AG09309 (cell line): ENCODE data around the gene MTPN.

Experiments
- DNase-seq: peaks from one replicate; pipeline ENCODE4 v3.0.0-alpha.2; 2010; ENCODE audit warnings: low read depth
- H3K4me3 ChIP-seq: 2 replicates; pipeline ENCODE4 v1.5.1; 2011; ENCODE audit warnings: mild to moderate bottlenecking, low read depth, low read length, moderate library complexity; ENCODE audit not compliant: control insufficient read depth
- TF ChIP-seq, protein P1 (sequence below): IDR thresholded peaks from 2 replicates; pipeline ENCODE4 v1.5.1; 2011; ENCODE audit warnings: mild to moderate bottlenecking, low read depth, low read length, inconsistent platforms; ENCODE audit not compliant: insufficient read depth, control insufficient read depth; ENCODE audit errors: missing control alignments

MTPN gene

DNA sequence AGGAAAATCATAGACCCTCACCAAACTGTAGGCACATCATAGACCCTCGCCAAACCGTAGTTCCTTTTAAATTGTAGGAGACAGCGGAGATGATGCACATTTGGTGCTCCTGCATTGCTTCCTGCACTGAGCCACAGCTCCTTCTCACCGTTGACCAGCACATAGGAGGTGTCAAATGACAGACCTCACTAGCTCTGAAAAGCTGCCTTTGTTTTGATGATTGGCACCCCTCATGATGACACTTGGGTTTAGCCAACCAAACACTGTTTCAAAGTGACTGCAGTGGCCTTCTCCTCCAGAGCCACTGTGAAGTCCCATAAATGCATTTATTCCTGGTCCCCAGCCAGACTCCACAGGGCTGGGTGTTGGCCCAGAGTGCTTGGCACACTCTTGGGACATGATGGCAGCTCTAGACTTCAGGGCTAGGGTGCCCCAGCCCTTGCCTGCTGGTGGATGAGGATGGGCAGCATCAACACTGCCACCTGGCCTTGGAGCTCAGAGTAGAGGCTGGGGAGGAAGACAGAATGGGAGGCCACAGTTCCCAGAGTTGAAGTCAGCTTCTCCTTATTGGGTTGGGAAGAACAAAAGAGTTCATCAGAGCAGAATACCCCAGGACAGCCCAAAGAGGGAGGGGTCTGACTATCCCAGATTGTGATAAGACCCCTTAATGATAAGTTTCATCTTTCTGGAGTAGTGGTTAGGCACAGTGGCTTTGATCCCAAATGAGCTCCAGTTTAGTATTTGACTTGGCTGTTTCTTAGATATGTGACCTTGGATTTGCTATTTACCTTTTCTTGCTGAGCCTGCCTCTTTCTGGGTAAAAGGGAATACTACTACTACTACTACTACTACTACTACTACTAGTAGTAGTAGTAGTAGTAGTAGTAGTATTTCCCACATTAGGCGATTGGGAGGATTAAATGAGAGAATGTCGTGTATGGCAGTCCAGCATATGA, 75.3 kb downstream of the MTPN start:
- no peak for DNase-seq
- TF ChIP-seq, protein P1, sequence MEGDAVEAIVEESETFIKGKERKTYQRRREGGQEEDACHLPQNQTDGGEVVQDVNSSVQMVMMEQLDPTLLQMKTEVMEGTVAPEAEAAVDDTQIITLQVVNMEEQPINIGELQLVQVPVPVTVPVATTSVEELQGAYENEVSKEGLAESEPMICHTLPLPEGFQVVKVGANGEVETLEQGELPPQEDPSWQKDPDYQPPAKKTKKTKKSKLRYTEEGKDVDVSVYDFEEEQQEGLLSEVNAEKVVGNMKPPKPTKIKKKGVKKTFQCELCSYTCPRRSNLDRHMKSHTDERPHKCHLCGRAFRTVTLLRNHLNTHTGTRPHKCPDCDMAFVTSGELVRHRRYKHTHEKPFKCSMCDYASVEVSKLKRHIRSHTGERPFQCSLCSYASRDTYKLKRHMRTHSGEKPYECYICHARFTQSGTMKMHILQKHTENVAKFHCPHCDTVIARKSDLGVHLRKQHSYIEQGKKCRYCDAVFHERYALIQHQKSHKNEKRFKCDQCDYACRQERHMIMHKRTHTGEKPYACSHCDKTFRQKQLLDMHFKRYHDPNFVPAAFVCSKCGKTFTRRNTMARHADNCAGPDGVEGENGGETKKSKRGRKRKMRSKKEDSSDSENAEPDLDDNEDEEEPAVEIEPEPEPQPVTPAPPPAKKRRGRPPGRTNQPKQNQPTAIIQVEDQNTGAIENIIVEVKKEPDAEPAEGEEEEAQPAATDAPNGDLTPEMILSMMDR, result no peak
- H3K4me3 ChIP-seq, result no peak overlapping the region

DNA sequence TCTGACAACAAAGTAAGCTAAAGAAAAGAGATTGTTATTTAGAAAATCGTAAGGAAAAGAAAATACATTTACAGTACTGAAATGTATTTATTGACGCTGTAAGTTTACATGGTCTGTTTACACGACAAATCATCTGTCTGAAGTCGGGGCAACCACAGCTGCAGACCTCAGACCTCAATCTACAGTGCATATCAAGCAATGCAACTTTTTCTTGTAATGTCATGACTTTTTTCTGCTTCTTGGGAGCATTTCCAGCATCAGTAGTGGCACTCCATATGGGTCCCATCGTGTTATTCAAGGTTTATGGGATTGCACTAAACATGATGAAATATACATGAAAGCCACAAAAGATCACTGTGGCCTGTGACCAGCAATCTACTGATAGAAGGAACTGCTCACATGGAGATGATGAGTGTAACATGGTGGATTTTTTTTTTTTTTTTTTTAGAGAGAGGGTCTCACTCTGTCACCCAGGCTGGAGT, 77.1 kb downstream of the MTPN start:
- DNase-seq, result no peak
- no peak overlapping the region for H3K4me3 ChIP-seq
- TF ChIP-seq, protein P1, result no peak

DNA sequence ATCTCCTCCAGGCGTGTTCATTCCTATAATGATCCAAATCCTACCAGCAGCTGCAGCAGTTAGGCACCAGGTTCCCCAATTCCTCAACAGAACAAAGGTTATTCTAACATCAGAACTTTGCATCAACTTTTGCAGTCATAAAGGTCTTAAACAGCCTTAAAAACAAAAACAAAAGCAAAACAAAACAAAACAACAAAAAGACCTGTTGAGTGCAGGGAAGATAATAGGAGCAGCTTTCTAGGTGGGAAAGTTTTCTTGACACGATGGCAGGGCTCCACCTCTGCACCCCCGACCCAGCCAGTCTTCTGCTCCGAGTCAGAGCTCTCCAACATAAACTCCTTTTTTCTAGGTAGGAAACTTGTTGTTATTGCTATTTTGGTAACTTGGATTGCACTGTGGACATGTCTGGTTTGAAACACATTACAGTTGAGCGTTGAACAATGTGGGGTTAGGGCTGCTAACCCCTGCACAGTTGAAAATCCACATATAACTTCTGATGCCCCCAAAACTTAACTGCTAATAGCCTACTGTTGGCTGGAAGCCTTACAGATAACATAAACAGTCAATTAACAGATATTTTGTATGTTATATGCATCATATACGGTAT, 77.6 kb downstream of the MTPN start:
- TF ChIP-seq, protein P1, result no peak
- no peak for DNase-seq
- H3K4me3 ChIP-seq, result no peak overlapping the region

DNA sequence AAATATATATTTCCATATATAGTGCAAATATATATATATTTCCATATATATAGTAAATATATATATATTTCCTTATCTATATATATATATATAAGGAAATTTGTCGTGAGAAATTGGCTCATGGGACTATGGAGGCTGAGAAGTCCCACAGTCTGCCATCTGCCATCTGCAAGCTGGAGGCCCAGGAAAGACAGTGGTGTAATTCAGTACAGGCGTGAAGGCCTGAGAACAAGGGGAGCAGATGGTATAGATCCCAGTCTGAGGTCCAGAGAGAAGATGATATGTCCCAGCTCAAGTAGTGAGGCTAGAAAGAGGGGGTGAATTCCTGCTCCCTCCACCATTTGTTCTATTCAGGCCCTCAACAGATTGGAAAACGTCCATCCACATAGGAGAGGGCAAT, 78.9 kb downstream of the MTPN start:
- no peak for DNase-seq
- no peak overlapping the region for H3K4me3 ChIP-seq
- TF ChIP-seq, protein P1, result no peak

DNA sequence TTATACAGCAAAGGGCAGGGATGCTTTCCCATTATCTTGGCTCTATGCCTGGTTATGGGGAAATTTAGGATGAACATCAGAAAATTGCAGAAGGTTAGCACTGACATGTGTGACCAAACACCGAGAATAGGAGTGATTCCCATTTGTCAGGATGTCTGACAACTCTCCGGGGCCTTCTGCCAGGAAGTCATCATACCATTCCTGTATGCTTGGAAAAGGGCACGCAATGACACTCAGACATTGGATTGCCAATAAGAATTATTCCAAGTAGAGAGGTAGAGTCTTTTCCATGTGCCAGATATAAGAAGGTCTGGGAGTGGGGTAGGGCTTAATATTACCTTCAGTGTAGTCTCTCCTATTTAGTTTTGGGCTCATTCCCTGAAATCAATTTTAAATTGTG, 82.3 kb downstream of the MTPN start:
- TF ChIP-seq, protein P1, result no peak
- no peak for DNase-seq
- no peak overlapping the region for H3K4me3 ChIP-seq

DNA sequence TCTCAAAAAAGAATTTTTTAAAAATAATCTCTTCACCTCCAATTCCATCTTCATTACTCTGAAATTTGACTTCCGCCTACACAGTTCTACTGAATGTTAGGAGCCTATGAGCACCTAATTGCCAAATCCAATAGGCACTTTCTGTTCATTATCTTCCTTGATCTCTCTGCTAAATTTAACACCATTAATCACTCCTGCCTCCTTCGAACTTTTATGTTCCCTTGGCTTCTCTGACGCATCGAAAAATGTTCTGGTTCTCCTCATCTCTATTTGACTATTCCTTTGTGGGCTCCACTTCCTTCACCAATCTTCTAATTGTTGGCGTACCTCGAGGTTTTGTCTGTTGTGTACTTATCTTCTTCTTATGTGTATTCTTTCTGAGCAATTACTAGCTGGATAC, 87.3 kb downstream of the MTPN start:
- no peak for DNase-seq
- no peak overlapping the region for H3K4me3 ChIP-seq
- TF ChIP-seq, protein P1, result no peak
